Embryonic facial prominence (tissue), 1 donor: Measurements from ENCODE around the gene SPATC1L.

Experiments used
- DNase-seq: peaks from one replicate; pipeline ENCODE4 v3.0.0-alpha.2; 2016; ENCODE audit errors: extremely low spot score

The SPATC1L gene

GRCh38 chr21:46215436-46216131, 31.3 kb upstream of the SPATC1L start:
- no peak for DNase-seq

- DNase-seq = no peak
Measured at GRCh38 chr21:46214478-46215340, 30.4 kb upstream of the SPATC1L start.

GRCh38 chr21:46213620-46214286, 29.5 kb upstream of the SPATC1L start:
- no peak for DNase-seq

- DNase-seq = no peak
Measured at GRCh38 chr21:46212721-46213484, 28.6 kb upstream of the SPATC1L start.

GRCh38 chr21:46211786-46212720, 27.8 kb upstream of the SPATC1L start:
- no peak for DNase-seq

GRCh38 chr21:46211376-46211775, 27.1 kb upstream of the SPATC1L start:
- no peak for DNase-seq

GRCh38 chr21:46210378-46211136, 26.3 kb upstream of the SPATC1L start:
- no peak for DNase-seq

GRCh38 chr21:46208761-46209721, 24.8 kb upstream of the SPATC1L start:
- no peak for DNase-seq

- no peak for DNase-seq
Measured at GRCh38 chr21:46207920-46208591, 23.8 kb upstream of the SPATC1L start.

GRCh38 chr21:46207006-46207919, 23.0 kb upstream of the SPATC1L start:
- no peak for DNase-seq

GRCh38 chr21:46206163-46207005, 22.1 kb upstream of the SPATC1L start:
- DNase-seq = no peak

GRCh38 chr21:46205766-46206162, 21.5 kb upstream of the SPATC1L start:
- DNase-seq = no peak

- no peak for DNase-seq
Measured at GRCh38 chr21:46205166-46205565, 20.9 kb upstream of the SPATC1L start.

GRCh38 chr21:46203203-46203600, 18.9 kb upstream of the SPATC1L start:
- no peak for DNase-seq

GRCh38 chr21:46202592-46203202, 18.4 kb upstream of the SPATC1L start:
- no peak for DNase-seq
